Ovary (tissue), 9 donors: ENCODE data around the gene LRFN2. TPM values are rescaled to one million over a fixed set of nuclear protein-coding genes. Genes with fewer than 3 reads are reported as not detected.

Source experiments
- DNase-seq, 5 donors: peaks; one replicate each; pipeline ENCODE4 v3.0.0-alpha.2; 2019 to 2020
- H3K27ac ChIP-seq, 2 donors: fragments of 200-600 bp; one replicate each; pipeline versions ENCODE4 v1.5.1 to v1.8.0; 2019 to 2022
- H3K27me3 ChIP-seq: fragments of 200-600 bp; one replicate; pipeline ENCODE4 v1.8.0; 2022
- H3K36me3 ChIP-seq: fragments of 200-600 bp; sonication (generic); one replicate; pipeline ENCODE4 v1.5.1; 2019
- H3K4me1 ChIP-seq: one replicate; pipeline ENCODE4 v1.8.1; 2013; ENCODE audit warnings: mild to moderate bottlenecking, moderate library complexity; ENCODE audit not compliant: insufficient read depth
- H3K4me3 ChIP-seq: fragments of 200-600 bp; sonication (generic); one replicate; pipeline ENCODE4 v1.5.1; 2017
- H3K9me3 ChIP-seq, 2 donors: fragments of 200-600 bp in 1 of 2; sonication (generic) in 1 of 2; one replicate each; pipeline versions ENCODE4 v1.5.1 to v1.8.1; 2013 to 2019; ENCODE audit warnings: mild to moderate bottlenecking in 1 of 2, moderate library complexity in 1 of 2
- EP300 ChIP-seq: sonication (generic); formaldehyde crosslinking; IDR thresholded peaks from one replicate; pipeline ENCODE4 v1.6.1; 2017; ENCODE audit warnings: antibody characterized with exemption
- POLR2A ChIP-seq: fragments of 450-650 bp; IDR thresholded peaks from one replicate; pipeline ENCODE4 v1.6.1; 2017; ENCODE audit warnings: antibody characterized with exemption, mild to moderate bottlenecking, moderate library complexity
- whole genome bisulfite sequencing, 3 donors: extraction: QIAGEN DNeasy Blood & Tissue Kit in 1 of 3; methylation state at CpG; one replicate each; pipeline versions ENCODE4 v1.1.5 to v1.1.7; 2013 to 2017; 5-methylcytosine and 5-hydroxymethylcytosine counted together
- intact Hi-C, 4 donors: fragments of 100-400 bp; cut with DNase I; formaldehyde crosslinking; loops; one replicate each; pipeline versions ENCODE4 v1.11.0 to v1.15.1; 2022 to 2023
- polyA plus RNA-seq, 2 donors: library from polyadenylated mRNA; stranded (reverse); fragments of 200-250 nt in 1 of 2; fragments of 350-450 nt in 1 of 2; fragmentation: Illumina TruSeq in 1 of 2; extraction: RNeasy Lipid Tissue Mini Kit (QIAGEN cat#74804) in 1 of 2; gene quantifications; one replicate each; pipeline ENCODE4 v1.2.3, GENCODE V29; 2013 to 2014
- total RNA-seq, 7 donors: library from RNA; depleted of rRNA in 2 of 7; stranded (reverse); fragments of >200 nt in 2 of 7; fragmentation: NEBNext Ultra II Directional in 3 of 7; extraction: Animal tissue kit (Norgen Biotek cat#: 25700) in 3 of 7; gene quantifications; one replicate each; pipeline versions ENCODE4 v1.1.0 to v1.2.4, GENCODE V29; 2016 to 2023
- TF ChIP-seq, protein P1 (sequence below), 3 donors: fragments of 450-650 bp in 2 of 3; fragments of 200-600 bp in 1 of 3; IDR thresholded peaks; one replicate each; pipeline versions ENCODE4 v1.5.1 to v1.8.0; 2016 to 2022; ENCODE audit warnings: antibody characterized with exemption in 3 of 3, mild to moderate bottlenecking in 1 of 3
- donor health status: DM: no; HTN: no; CAD: no; lungs with moderate emphysema.
- donor health status: DM: no; HTN: no; CAD: no.
- donor health status: Bipolar disorder and iron deficiency.
- donor health status: DM: yes; HTN: yes; CAD: no.
- donor health status: DM: no; HTN: no; CAD: no.
- donor health status: DM: yes; HTN: yes; CAD: no.

LRFN2 gene
- total and polyA plus RNA-seq, 9 donors = 0.10 to 2.2 (median 0.66) TPM

DNA sequence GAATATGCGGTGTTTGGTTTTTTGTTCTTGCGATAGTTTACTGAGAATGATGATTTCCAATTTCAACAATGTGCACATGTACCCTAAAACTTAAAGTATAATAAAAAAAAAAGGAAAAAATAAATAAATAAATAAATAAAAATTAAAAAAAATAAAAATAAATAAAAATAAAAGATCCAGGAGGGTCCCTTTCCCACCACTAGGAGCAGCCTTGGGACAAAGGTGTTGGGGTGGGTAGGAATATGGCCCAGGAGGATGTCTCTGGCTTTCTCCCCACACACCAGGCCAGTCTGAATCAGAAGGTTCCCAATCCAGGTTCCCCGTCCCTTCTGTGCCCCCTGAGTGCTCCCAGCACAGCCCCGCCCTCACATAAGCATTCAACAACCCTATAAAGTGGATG, 9.5 kb downstream of the LRFN2 start:
- no peaks in the 10 kb centered on the region for H3K27me3 ChIP-seq
- DNase-seq = no peak
- intact Hi-C loops = no loop called here
- no peak for TF ChIP-seq POLR2A
- TF ChIP-seq, protein P1, sequence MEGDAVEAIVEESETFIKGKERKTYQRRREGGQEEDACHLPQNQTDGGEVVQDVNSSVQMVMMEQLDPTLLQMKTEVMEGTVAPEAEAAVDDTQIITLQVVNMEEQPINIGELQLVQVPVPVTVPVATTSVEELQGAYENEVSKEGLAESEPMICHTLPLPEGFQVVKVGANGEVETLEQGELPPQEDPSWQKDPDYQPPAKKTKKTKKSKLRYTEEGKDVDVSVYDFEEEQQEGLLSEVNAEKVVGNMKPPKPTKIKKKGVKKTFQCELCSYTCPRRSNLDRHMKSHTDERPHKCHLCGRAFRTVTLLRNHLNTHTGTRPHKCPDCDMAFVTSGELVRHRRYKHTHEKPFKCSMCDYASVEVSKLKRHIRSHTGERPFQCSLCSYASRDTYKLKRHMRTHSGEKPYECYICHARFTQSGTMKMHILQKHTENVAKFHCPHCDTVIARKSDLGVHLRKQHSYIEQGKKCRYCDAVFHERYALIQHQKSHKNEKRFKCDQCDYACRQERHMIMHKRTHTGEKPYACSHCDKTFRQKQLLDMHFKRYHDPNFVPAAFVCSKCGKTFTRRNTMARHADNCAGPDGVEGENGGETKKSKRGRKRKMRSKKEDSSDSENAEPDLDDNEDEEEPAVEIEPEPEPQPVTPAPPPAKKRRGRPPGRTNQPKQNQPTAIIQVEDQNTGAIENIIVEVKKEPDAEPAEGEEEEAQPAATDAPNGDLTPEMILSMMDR (IDR thresholded peaks at IDR 0.05) = no peak
- TF ChIP-seq EP300 = no peak
- H3K27ac ChIP-seq = no peak overlapping the region
- 94 to 95% (median 95%) methylated on average over 4 of the region's 4 CpGs for WGBS, 3 donors
- H3K4me1 ChIP-seq = no peaks in the 10 kb centered on the region
- H3K36me3 ChIP-seq = no peaks in the 10 kb centered on the region
- no peaks in the 10 kb centered on the region for H3K9me3 ChIP-seq
- no peak overlapping the region for H3K4me3 ChIP-seq

DNA sequence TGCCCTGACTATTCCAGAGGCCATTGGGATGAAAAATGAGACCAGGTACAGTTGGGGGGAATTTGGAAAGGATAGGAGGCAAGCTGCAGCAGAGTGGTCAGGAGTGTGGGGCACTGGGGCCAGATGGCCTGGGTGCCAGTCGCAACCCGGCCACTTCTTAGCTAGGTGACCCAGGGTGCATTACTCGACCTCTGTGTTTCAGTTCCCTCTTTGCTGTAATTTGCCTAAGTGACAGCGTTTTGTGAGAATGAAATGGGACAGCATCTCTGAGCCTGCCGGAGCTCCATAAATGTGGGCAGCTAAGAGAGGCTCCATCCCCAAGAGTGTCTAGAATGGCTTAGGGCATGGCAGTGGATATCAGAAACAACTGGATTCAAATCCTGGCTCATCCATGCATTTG, 13.9 kb downstream of the LRFN2 start:
- DNase-seq = no peak
- intact Hi-C loops = no loop called here
- Histone ChIP-seq H3K36me3 (no peaks in the 10 kb centered on the region), H3K27me3 (no peaks in the 10 kb centered on the region), H3K4me3 (no peak overlapping the region), H3K9me3 (no peaks in the 10 kb centered on the region), H3K27ac (no peak overlapping the region), H3K4me1 (no peaks in the 10 kb centered on the region)
- WGBS, 3 donors = 77 to 87% (median 80%) methylated on average over 5 of the region's 5 CpGs
- TF ChIP-seq EP300 (no peak), POLR2A (no peak)
- TF ChIP-seq, protein P1 (IDR thresholded peaks at IDR 0.05) = no peak

DNA sequence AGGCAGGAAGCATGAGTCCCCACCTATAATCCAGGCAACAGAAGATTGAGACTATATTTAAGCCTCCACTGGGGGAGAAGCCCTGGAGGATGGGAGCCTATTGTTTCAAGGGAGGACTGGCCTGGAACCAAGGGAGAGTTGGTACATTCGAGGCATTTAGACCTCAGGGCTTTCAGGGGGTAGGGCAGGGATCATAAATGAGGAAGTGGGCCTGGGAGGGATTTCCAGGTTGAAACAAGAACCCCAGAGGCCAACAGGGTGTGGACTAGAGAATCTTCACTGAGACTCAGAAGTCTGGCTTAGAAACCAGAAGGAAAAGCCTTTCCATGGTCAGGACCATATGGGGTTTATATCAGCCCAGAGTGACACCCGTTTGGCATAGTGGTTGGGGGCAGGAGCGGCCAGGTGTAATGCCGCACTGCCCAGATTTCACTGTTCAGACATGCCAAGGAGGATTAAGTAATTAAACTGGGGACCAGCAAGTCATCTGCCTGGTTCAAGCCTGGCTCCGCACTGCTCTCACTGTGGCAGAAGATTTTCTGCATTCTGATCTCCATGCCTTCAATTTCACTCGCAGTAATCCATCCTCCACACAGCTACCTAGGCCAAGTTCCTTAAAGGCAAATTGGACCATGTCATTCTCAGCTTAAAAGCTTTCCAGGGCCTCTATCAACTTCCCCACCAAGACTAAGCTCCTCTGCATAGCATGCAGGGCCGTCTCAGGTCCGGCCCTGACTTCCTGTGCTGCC, 17.8 kb downstream of the LRFN2 start:
- no peak for DNase-seq
- intact Hi-C loops = no loop called here
- 80 to 86% (median 83%) methylated on average over 7 to 8 of the region's 8 CpGs for WGBS, 3 donors

DNA sequence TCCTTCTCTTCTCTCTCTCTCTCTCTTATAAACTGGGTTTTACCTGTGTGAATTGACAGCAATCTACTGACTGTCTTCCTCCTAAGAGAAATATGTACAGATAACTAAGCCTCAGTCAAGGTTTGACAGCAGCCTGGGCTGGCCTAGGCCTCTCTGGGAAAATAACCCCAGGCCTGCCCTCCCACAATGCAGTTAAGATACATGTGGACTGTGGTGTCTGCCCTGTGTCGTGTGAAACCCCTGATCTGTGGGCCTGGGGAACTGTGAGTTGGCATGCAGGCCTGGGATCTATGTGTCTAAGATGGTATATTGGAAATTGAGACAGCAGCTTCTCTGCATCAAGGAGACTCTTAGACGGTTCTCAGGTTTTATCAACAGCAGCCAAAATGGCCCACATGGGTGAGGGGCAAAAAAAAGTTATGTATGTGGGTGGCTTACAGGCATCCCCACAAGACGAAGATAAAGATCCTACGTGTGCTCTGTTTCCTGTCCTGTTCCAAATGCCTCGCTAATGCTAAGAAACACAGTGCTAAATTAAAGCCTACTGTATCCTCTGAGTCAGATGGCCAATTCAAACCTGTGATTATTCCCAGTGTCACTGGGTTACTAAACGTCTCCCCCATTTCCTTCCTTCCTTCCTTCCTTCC, 19.0 kb downstream of the LRFN2 start:
- intact Hi-C loops = no loop called here
- TF ChIP-seq POLR2A (no peak), EP300 (no peak)
- TF ChIP-seq, protein P1 (IDR thresholded peaks at IDR 0.05) = no peak
- H3K36me3 ChIP-seq = no peaks in the 10 kb centered on the region
- H3K9me3 ChIP-seq = no peaks in the 10 kb centered on the region
- 77 to 82% (median 78%) methylated on average over 6 of the region's 6 CpGs for WGBS, 3 donors
- no peaks in the 10 kb centered on the region for H3K4me1 ChIP-seq
- no peak overlapping the region for H3K27ac ChIP-seq
- no peak for DNase-seq
- no peak overlapping the region for H3K4me3 ChIP-seq
- no peaks in the 10 kb centered on the region for H3K27me3 ChIP-seq

More for the DNA sequence above, 17.8 kb downstream of the LRFN2 start:
- Histone ChIP-seq H3K27ac (no peak overlapping the region), H3K27me3 (no peaks in the 10 kb centered on the region), H3K4me3 (no peak overlapping the region), H3K9me3 (no peaks in the 10 kb centered on the region), H3K4me1 (no peaks in the 10 kb centered on the region), H3K36me3 (no peaks in the 10 kb centered on the region)
- TF ChIP-seq, protein P1 (IDR thresholded peaks at IDR 0.05) = no peak
- TF ChIP-seq POLR2A = no peak
- no peak for TF ChIP-seq EP300
